ENCODE data around the gene SLC38A11. TPM values are rescaled to one million over a fixed set of nuclear protein-coding genes. Genes with fewer than 3 reads are reported as not detected.

SLC38A11 gene
- total and polyA plus RNA-seq, 10 of the 15 experiments (the other 5 are each of a cell fraction or from before 2014, with no cell fraction given): not detected

- ATAC-seq: no peak
- no TSS peak for BruUV-seq (replicated peaks)
- ChIA-PET RAD21 (ENCODE audit: unreplicated experiment) (no interaction called here), SMC1A (ENCODE audit: uncharacterized antibody, unreplicated experiment) (no interaction called here), CTCF (no interaction called here), POLR2A (no interaction called here)
- no peak overlapping the region for H3K4me3 ChIP-seq
- no peak overlapping the region for H3K9ac ChIP-seq (ENCODE audit: control insufficient read depth, insufficient read depth, low read length)
- no peaks in the 10 kb centered on the region for H3K79me2 ChIP-seq (ENCODE audit: control insufficient read depth, insufficient read depth, low read length)
- no peak overlapping the region for H3K27ac ChIP-seq (ENCODE audit: control insufficient read depth, insufficient read depth)
- in situ Hi-C loops (cut with MboI) (no loop called here), intact Hi-C loops (cut with micrococcal nuclease; ENCODE audit: unreplicated experiment) (no loop called here)
- no peak overlapping the region for H3K4me2 ChIP-seq (ENCODE audit: control insufficient read depth, insufficient read depth)
- no peak overlapping the region for H2AFZ ChIP-seq (ENCODE audit: control insufficient read depth, low read depth, low read length)
- no peaks in the 10 kb centered on the region; a peak in 1 of 4 replicates for H3K27me3 ChIP-seq (replicated peaks in 1 of 2; ENCODE audit: control insufficient read depth in 2 of 2, insufficient read depth in 2 of 2, low read length in 1 of 2)
- H4K20me1 ChIP-seq (ENCODE audit: control insufficient read depth, insufficient read depth): no peaks in the 10 kb centered on the region
- no peaks in the 10 kb centered on the region for H3K4me1 ChIP-seq (ENCODE audit: control insufficient read depth, insufficient read depth, low read length)
- no peaks in the 10 kb centered on the region for H3K36me3 ChIP-seq (ENCODE audit: control insufficient read depth in 2 of 2, insufficient read depth in 2 of 2, low read length in 1 of 2)
- no peak for TF ChIP-seq NFYA (IDR thresholded peaks at IDR 0.05; ENCODE audit: borderline replicate concordance, low read depth, low read length)
- TF ChIP-seq POU2F2 (IDR thresholded peaks at IDR 0.05; ENCODE audit: borderline replicate concordance, low read depth, low read length): no peak
- TF ChIP-seq JUNB (IDR thresholded peaks at IDR 0.05): no peak
- no peak for TF ChIP-seq SREBF1 (IDR thresholded peaks at IDR 0.05; ENCODE audit: low read length)
- TF ChIP-seq ZSCAN29 (IDR thresholded peaks at IDR 0.05): no peak
- TF ChIP-seq POLR2A (IDR thresholded peaks at IDR 0.05; ENCODE audit: low read depth, low read length): no peak
- TF ChIP-seq ETV6 (conservative IDR thresholded peaks at IDR 0.05 in 1 of 2, IDR thresholded peaks at IDR 0.05 in 1 of 2; ENCODE audit: borderline replicate concordance in 1 of 2, low read depth in 1 of 2): no peak
- TF ChIP-seq ZBTB4 (CRISPR knock-in tag; IDR thresholded peaks at IDR 0.05): no peak
- TF ChIP-seq CTCF (IDR thresholded peaks at IDR 0.05 in 2 of 3, conservative IDR thresholded peaks at IDR 0.05 in 1 of 3; ENCODE audit: control insufficient read depth in 2 of 3, extremely low read depth in 1 of 3, insufficient read depth in 1 of 3, low read depth in 3 of 3, low read length in 3 of 3): no peak
- no peak for TF ChIP-seq SREBF2 (IDR thresholded peaks at IDR 0.05; ENCODE audit: low read length)
- no peak for TF ChIP-seq CBFB (IDR thresholded peaks at IDR 0.05; ENCODE audit: low read depth)
- TF ChIP-seq SMAD1 (IDR thresholded peaks at IDR 0.05; ENCODE audit: low read depth, partially characterized antibody): no peak
- no peak for FAIRE-seq
- no peak for DNase-seq (ENCODE audit: low read depth, low spot score)
- 81% methylated on average over 4 of the region's 4 CpGs for WGBS (ENCODE audit: insufficient coverage, insufficient replicate concordance, low lambda C conversion rate, missing lambda C conversion rate)
- H3K9me3 ChIP-seq (replicated peaks; ENCODE audit: control insufficient read depth, insufficient read depth, low read length): no peaks in the 10 kb centered on the region
These were observed 59.1 kb downstream of the SLC38A11 start for GRCh38 chr2:164896226-164896625.
